ENCODE results near the gene INSC. TPM values are rescaled to one million over a fixed set of nuclear protein-coding genes. Genes with fewer than 3 reads are reported as not detected.

INSC gene
- total RNA-seq, 1 experiment from 2014 or later: 1.0 TPM

- CTCF ChIA-PET: no interaction called here
- TF ChIP-seq EZH2 (IDR thresholded peaks at IDR 0.05; ENCODE audit: borderline replicate concordance, low read depth, low read length, poor library complexity, severe bottlenecking) (no peak), CTCF (conservative IDR thresholded peaks at IDR 0.05; ENCODE audit: low read depth, low read length) (no peak)
- Histone ChIP-seq H3K36me3 (ENCODE audit: insufficient read depth, low read length, poor library complexity, severe bottlenecking) (no peaks in the 10 kb centered on the region), H3K4me1 (ENCODE audit: insufficient read depth, low read length, poor library complexity, severe bottlenecking) (no peaks in the 10 kb centered on the region), H3K27me3 (replicated peaks; ENCODE audit: insufficient read depth, low read depth, low read length, poor library complexity) (no peaks in the 10 kb centered on the region), H3K4me3 (ENCODE audit: low read depth, low read length, poor library complexity, severe bottlenecking) (no peak overlapping the region), H3K27ac (ENCODE audit: low read depth, low read length, poor library complexity, severe bottlenecking) (no peak overlapping the region), H3K9me3 (ENCODE audit: low read depth, low read length, poor library complexity, severe bottlenecking) (no peaks in the 10 kb centered on the region)
- intact Hi-C loops (cut with micrococcal nuclease; ENCODE audit: unreplicated experiment): no loop called here
- no TSS peak for BruUV-seq (replicated peaks)
- DNase-seq (ENCODE audit: low spot score): no peak
- POLR2A ChIA-PET (ENCODE audit: low non-redundant PET): no interaction called here
Measured at GRCh38 chr11:15113381-15113780, 1.3 kb upstream of the INSC start.

- H3K27me3 ChIP-seq (replicated peaks; ENCODE audit: insufficient read depth, low read depth, low read length, poor library complexity): no peaks in the 10 kb centered on the region
- ChIA-PET CTCF (no interaction called here), POLR2A (ENCODE audit: low non-redundant PET) (no interaction called here)
- no peaks in the 10 kb centered on the region for H3K36me3 ChIP-seq (ENCODE audit: insufficient read depth, low read length, poor library complexity, severe bottlenecking)
- no peaks in the 10 kb centered on the region for H3K4me1 ChIP-seq (ENCODE audit: insufficient read depth, low read length, poor library complexity, severe bottlenecking)
- no peak overlapping the region for H3K4me3 ChIP-seq (ENCODE audit: low read depth, low read length, poor library complexity, severe bottlenecking)
- H3K27ac ChIP-seq (ENCODE audit: low read depth, low read length, poor library complexity, severe bottlenecking): no peak overlapping the region
- intact Hi-C loops (cut with micrococcal nuclease; ENCODE audit: unreplicated experiment): no loop called here
- TF ChIP-seq CTCF (conservative IDR thresholded peaks at IDR 0.05; ENCODE audit: low read depth, low read length) (no peak), EZH2 (IDR thresholded peaks at IDR 0.05; ENCODE audit: borderline replicate concordance, low read depth, low read length, poor library complexity, severe bottlenecking) (no peak)
- H3K9me3 ChIP-seq (ENCODE audit: low read depth, low read length, poor library complexity, severe bottlenecking): no peaks in the 10 kb centered on the region
- no peak for DNase-seq (ENCODE audit: low spot score)
- no TSS peak for BruUV-seq (replicated peaks)
Measured at GRCh38 chr11:15115686-15116085, 963 bp downstream of the INSC start.

GRCh38 chr11:15117751-15118150 lies 3.0 kb downstream of the INSC start:
- Histone ChIP-seq H3K4me1 (ENCODE audit: insufficient read depth, low read length, poor library complexity, severe bottlenecking) (no peaks in the 10 kb centered on the region), H3K9me3 (ENCODE audit: low read depth, low read length, poor library complexity, severe bottlenecking) (no peaks in the 10 kb centered on the region), H3K36me3 (ENCODE audit: insufficient read depth, low read length, poor library complexity, severe bottlenecking) (no peaks in the 10 kb centered on the region), H3K27ac (ENCODE audit: low read depth, low read length, poor library complexity, severe bottlenecking) (no peak overlapping the region), H3K4me3 (ENCODE audit: low read depth, low read length, poor library complexity, severe bottlenecking) (no peak overlapping the region), H3K27me3 (replicated peaks; ENCODE audit: insufficient read depth, low read depth, low read length, poor library complexity) (no peaks in the 10 kb centered on the region)
- BruUV-seq (replicated peaks): no TSS peak
- CTCF ChIA-PET: no interaction called here
- intact Hi-C loops (cut with micrococcal nuclease; ENCODE audit: unreplicated experiment): no loop called here
- POLR2A ChIA-PET (ENCODE audit: low non-redundant PET): no interaction called here
- no peak for TF ChIP-seq CTCF (conservative IDR thresholded peaks at IDR 0.05; ENCODE audit: low read depth, low read length)
- no peak for TF ChIP-seq EZH2 (IDR thresholded peaks at IDR 0.05; ENCODE audit: borderline replicate concordance, low read depth, low read length, poor library complexity, severe bottlenecking)
- no peak for DNase-seq (ENCODE audit: low spot score)

Measured in A673 (cell line).